GM10266 (cell line): ENCODE measurements around the gene ABLIM2.

Experiments used
- DNase-seq: peaks from one replicate; pipeline ENCODE4 v3.0.0; 2012; ENCODE audit errors: extremely low spot score
- TF ChIP-seq, protein P1 (sequence below): IDR thresholded peaks from 2 replicates; pipeline ENCODE4 v1.5.1; 2012; ENCODE audit warnings: mild to moderate bottlenecking, low read depth; ENCODE audit not compliant: control insufficient read depth, insufficient read depth; ENCODE audit errors: missing control alignments

ABLIM2 gene

DNA sequence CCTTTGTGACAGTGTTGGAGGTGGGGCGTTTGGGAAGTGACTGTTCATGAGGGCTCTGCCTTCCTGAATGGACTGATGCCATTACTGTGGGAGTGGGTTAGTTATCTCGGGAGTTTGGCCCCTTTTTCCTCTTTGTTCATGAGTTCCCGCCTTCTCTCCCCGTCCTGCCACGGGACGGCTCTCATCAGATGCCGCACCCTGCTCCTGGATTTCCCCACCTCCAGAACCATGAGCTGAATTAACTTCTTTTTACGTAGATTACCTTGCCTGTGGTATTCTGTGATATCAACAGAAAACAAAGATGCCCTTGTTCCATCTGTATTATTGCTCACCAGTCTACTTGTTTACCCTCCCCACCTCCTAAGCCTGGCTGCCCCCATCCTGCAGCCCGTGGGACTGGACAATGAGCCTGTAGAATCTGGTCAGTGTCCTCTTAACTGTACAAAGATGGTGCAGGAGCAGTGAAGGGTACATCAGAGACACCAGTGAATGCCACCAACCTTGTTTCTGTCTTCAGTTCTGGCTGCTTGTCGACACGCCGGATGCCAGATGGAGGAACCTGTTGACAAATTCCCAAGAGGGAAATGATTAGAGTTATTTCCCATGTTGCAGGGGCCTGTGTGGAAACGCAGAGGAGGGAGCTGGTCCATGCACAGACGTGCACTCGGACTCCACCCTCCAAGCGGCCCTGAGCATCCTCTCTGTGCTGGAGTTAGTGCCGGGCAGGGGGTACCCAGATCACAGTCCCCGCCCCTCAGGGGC, 104.7 kb downstream of the ABLIM2 start:
- no peak for DNase-seq
- TF ChIP-seq, protein P1, sequence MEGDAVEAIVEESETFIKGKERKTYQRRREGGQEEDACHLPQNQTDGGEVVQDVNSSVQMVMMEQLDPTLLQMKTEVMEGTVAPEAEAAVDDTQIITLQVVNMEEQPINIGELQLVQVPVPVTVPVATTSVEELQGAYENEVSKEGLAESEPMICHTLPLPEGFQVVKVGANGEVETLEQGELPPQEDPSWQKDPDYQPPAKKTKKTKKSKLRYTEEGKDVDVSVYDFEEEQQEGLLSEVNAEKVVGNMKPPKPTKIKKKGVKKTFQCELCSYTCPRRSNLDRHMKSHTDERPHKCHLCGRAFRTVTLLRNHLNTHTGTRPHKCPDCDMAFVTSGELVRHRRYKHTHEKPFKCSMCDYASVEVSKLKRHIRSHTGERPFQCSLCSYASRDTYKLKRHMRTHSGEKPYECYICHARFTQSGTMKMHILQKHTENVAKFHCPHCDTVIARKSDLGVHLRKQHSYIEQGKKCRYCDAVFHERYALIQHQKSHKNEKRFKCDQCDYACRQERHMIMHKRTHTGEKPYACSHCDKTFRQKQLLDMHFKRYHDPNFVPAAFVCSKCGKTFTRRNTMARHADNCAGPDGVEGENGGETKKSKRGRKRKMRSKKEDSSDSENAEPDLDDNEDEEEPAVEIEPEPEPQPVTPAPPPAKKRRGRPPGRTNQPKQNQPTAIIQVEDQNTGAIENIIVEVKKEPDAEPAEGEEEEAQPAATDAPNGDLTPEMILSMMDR = no peak

DNA sequence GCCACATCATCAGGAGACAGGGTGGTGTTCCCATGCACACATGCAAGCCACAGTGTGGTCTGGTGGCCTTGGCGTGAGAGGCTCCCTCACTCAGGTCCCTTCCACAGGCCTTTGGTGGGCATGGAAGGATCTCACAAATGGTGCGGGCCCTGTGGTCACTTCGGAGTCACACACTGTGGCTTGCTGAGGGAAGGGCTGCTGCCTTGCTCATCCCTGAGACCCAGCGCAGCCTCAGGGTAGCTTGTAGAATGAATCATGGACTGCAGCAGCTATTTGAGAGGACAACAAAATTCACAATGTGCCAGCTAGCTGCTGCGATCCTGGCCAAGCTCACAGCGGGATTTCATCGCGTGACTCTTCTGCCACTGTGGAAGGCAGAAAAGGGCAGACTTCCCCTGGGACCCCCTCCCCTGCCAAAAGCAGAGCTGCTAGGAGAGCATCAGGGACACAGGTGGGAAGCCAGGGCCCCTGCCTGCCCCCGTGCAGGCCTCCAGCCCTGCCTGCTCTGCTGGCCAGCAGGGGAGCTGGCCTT, 106.4 kb downstream of the ABLIM2 start:
- TF ChIP-seq, protein P1 = no peak
- DNase-seq = no peak

GRCh38 chr4:8051644-8052043, 107.0 kb downstream of the ABLIM2 start:
- no peak for DNase-seq
- TF ChIP-seq, protein P1 = no peak

GRCh38 chr4:8050555-8051206, 107.9 kb downstream of the ABLIM2 start:
- TF ChIP-seq, protein P1 = no peak
- DNase-seq = no peak

- TF ChIP-seq, protein P1 = no peak
- DNase-seq = no peak
Observed at GRCh38 chr4:8050180-8050554, 108.4 kb downstream of the ABLIM2 start.

GRCh38 chr4:8048856-8049676, 109.5 kb downstream of the ABLIM2 start:
- no peak for DNase-seq

More at GRCh38 chr4:8048856-8049676, 109.5 kb downstream of the ABLIM2 start:
- TF ChIP-seq, protein P1 = no peak
